ENCODE results near the gene SLC47A1. TPM values are rescaled to one million over a fixed set of nuclear protein-coding genes. Genes with fewer than 3 reads are reported as not detected.

SLC47A1 gene
- total RNA-seq, 4 donors from 2014 or later: 19.1 to 53.0 (median 39.2) TPM

DNA sequence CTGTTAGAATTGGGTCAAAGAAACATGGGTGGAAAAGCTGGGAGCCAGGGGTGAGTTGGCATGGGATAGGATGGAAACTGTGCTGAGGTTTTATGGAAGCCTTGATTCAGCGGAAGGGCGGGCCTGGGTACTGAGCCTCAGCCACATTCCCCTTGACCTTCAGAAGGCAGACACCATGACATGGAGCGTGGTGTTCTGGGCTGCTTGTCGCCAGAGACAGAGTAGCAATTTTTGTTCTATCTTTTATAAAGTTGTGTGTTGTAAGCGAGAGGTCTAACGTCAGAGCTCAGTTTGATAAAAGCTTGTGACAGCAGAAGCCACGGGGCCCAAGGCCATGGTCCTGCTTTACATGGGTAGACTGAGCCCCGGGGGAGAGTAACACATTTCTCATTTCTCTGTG, 50.2 kb downstream of the SLC47A1 start:
- no peak for DNase-seq (ENCODE audit: low spot score in 2 of 2)
- no peak overlapping the region for H3K4me3 ChIP-seq
- H3K9me3 ChIP-seq: no peaks in the 10 kb centered on the region
- H3K4me1 ChIP-seq: peaks cover 15% of the 10 kb centered on the region
- TF ChIP-seq EP300 (IDR thresholded peaks at IDR 0.05) (no peak), POLR2A (IDR thresholded peaks at IDR 0.05) (no peak), POLR2AphosphoS5 (IDR thresholded peaks at IDR 0.05) (no peak), CTCF (IDR thresholded peaks at IDR 0.05) (no peak)
- H3K36me3 ChIP-seq: no peaks in the 10 kb centered on the region
- no peak overlapping the region for H3K27ac ChIP-seq
- WGBS: 94% methylated on average over 8 of the region's 8 CpGs
- peaks cover 10% of the 10 kb centered on the region for H3K27me3 ChIP-seq

GRCh38 chr17:19590451-19590850, 56.8 kb downstream of the SLC47A1 start:
- WGBS: 78% methylated on average over 9 of the region's 9 CpGs
- no peaks in the 10 kb centered on the region for H3K27me3 ChIP-seq
- no peak overlapping the region for H3K27ac ChIP-seq
- H3K4me3 ChIP-seq: no peak overlapping the region
- no peaks in the 10 kb centered on the region for H3K4me1 ChIP-seq
- no peak for TF ChIP-seq POLR2A (IDR thresholded peaks at IDR 0.05)
- TF ChIP-seq CTCF (IDR thresholded peaks at IDR 0.05): no peak
- H3K9me3 ChIP-seq: no peaks in the 10 kb centered on the region
- peak in 1 of 2 donors; percentile 10 for DNase-seq (ENCODE audit: low spot score in 2 of 2)
- H3K36me3 ChIP-seq: no peaks in the 10 kb centered on the region

DNA sequence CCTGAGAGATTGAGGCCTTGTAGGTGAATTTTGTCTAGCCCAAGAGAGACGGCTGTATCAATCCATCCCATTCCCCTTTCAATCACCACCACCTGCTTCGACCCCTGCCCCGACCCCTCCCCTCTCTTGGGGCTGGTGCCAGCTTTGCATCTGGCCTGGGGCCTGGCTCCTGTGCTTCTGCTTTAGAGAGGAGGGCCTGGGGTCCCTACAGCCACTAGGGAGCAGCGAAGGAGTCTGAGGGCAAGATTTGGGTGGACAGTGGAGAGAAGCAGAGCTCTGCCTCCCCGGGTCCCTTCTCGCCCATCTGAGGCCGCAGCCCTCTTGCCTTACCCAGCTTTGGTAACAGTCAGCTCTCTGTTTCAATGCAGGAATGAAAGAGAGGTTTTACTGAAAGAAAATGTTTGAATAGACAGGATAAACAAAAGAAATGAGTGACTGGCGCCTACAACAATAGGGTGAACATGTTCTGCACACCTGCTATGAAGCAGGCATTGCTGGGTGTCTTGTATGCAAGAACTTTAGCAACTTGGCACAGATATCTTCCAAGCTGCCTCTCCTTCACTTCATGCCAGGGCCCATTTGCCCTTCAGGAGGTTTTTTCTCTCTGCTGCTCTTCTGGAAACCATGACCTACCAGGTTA, 57.4 kb downstream of the SLC47A1 start:
- 88% methylated on average over 8 of the region's 8 CpGs for WGBS
- no peaks in the 10 kb centered on the region for H3K36me3 ChIP-seq
- H3K9me3 ChIP-seq: no peaks in the 10 kb centered on the region
- H3K27ac ChIP-seq: no peak overlapping the region
- H3K4me1 ChIP-seq: no peaks in the 10 kb centered on the region
- no peaks in the 10 kb centered on the region for H3K27me3 ChIP-seq
- TF ChIP-seq EP300 (IDR thresholded peaks at IDR 0.05): no peak
- no peak for TF ChIP-seq CTCF (IDR thresholded peaks at IDR 0.05)
- no peak for TF ChIP-seq POLR2AphosphoS5 (IDR thresholded peaks at IDR 0.05)
- TF ChIP-seq POLR2A (IDR thresholded peaks at IDR 0.05): no peak
- H3K4me3 ChIP-seq: no peak overlapping the region
- DNase-seq (ENCODE audit: low spot score in 2 of 2): peak in 1 of 2 donors; percentile 15

DNA sequence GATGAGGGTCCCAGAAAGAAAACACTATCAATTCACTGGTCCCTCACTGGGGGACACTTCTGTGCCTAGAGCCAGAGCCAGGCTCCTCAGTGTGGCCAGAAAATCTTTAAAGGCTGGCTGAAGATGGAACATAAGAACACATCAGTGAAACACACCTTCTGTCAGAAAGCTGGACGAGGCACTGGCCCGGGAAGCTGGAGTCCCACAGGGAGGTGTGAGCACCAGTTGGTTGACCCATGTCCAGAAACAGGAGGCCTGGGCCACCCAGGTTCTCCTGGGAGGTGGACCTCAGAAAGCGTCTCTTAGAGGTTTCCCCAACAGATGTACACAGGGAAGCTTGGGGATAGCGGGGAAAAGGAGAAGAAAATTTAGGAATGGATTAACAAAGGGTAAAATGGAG, 58.7 kb downstream of the SLC47A1 start:
- 75% methylated on average over 4 of the region's 4 CpGs for WGBS
- no peak overlapping the region for H3K27ac ChIP-seq
- H3K4me3 ChIP-seq: no peak overlapping the region
- no peak for DNase-seq (ENCODE audit: low spot score in 2 of 2)
- no peaks in the 10 kb centered on the region for H3K36me3 ChIP-seq
- H3K27me3 ChIP-seq: no peaks in the 10 kb centered on the region
- TF ChIP-seq CTCF (IDR thresholded peaks at IDR 0.05): no peak
- no peak for TF ChIP-seq POLR2A (IDR thresholded peaks at IDR 0.05)
- TF ChIP-seq EP300 (IDR thresholded peaks at IDR 0.05): no peak
- TF ChIP-seq POLR2AphosphoS5 (IDR thresholded peaks at IDR 0.05): no peak
- H3K9me3 ChIP-seq: no peaks in the 10 kb centered on the region
- H3K4me1 ChIP-seq: no peaks in the 10 kb centered on the region

DNA sequence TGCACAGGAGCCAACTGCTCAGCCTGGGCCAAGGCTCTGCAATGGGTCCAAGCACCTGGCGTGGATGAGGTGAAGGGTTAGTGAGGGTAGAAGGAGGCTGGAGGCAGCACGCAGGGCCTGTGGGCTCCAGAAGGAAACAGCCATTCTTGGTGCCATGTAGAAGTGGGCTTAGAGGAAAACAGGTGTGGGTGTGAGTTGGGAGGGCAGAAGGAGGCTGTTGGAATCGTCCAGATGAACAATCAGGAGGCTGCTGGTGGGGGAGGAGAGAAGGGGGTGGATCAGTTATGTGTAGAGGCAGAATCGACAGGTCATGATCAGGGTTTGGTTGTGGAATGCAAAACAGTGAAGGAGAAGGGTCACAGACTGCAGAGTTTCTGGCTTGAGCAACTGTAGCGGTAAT, 63.2 kb downstream of the SLC47A1 start:
- DNase-seq (ENCODE audit: low spot score in 2 of 2): no peak
- WGBS: 80% methylated on average over 5 of the region's 5 CpGs
- Histone ChIP-seq H3K4me1 (no peaks in the 10 kb centered on the region), H3K27me3 (no peaks in the 10 kb centered on the region), H3K9me3 (no peaks in the 10 kb centered on the region), H3K4me3 (no peak overlapping the region), H3K27ac (no peak overlapping the region), H3K36me3 (no peaks in the 10 kb centered on the region)
- TF ChIP-seq CTCF (IDR thresholded peaks at IDR 0.05) (no peak), POLR2A (IDR thresholded peaks at IDR 0.05) (no peak), POLR2AphosphoS5 (IDR thresholded peaks at IDR 0.05) (no peak)
